GM19452 (cell line): ENCODE data around the gene ARL6IP1.

Source experiments
- ATAC-seq: cut with Tn5 transposase; IDR thresholded peaks from one replicate; pipeline ENCODE4 v1.9.1; 2021; ENCODE audit not compliant: unreplicated experiment

The ARL6IP1 gene

GRCh38 chr16:18801145-18801972, at the start of gene ARL6IP1:
Gene ARL6IP1, minus strand, starts transcription at chr16:18801549. Its CDS starts 83 bp downstream, at chr16:18801466.
- ATAC-seq = peak; percentile 92

GRCh38 chr16:18846416-18846815, 45.1 kb upstream of the ARL6IP1 start:
- no peak for ATAC-seq

- ATAC-seq = no peak
Measured at GRCh38 chr16:18842565-18842964, 41.2 kb upstream of the ARL6IP1 start.

GRCh38 chr16:18841833-18842525, 40.6 kb upstream of the ARL6IP1 start:
- no peak for ATAC-seq

- ATAC-seq = no peak
Measured at GRCh38 chr16:18839555-18839954, 38.2 kb upstream of the ARL6IP1 start.

GRCh38 chr16:18836702-18837101, 35.4 kb upstream of the ARL6IP1 start:
- ATAC-seq = no peak

- no peak for ATAC-seq
Measured at GRCh38 chr16:18834864-18835263, 33.5 kb upstream of the ARL6IP1 start.

- ATAC-seq = no peak
Measured at GRCh38 chr16:18833707-18834505, 32.6 kb upstream of the ARL6IP1 start.

- ATAC-seq = no peak
Measured at GRCh38 chr16:18832613-18833012, 31.3 kb upstream of the ARL6IP1 start.

- ATAC-seq = no peak
Measured at GRCh38 chr16:18832006-18832405, 30.7 kb upstream of the ARL6IP1 start.

GRCh38 chr16:18829251-18829650, 27.9 kb upstream of the ARL6IP1 start:
- ATAC-seq = no peak

- no peak for ATAC-seq
Measured at GRCh38 chr16:18827890-18828289, 26.5 kb upstream of the ARL6IP1 start.

- ATAC-seq = no peak
Measured at GRCh38 chr16:18816286-18816685, 14.9 kb upstream of the ARL6IP1 start.

GRCh38 chr16:18811925-18812324, 10.6 kb upstream of the ARL6IP1 start:
- ATAC-seq = no peak

GRCh38 chr16:18809165-18809564, 7.8 kb upstream of the ARL6IP1 start:
- no peak for ATAC-seq

- no peak for ATAC-seq
Measured at GRCh38 chr16:18805257-18805773, 4.0 kb upstream of the ARL6IP1 start.

- no peak for ATAC-seq
Measured at GRCh38 chr16:18804540-18804939, 3.2 kb upstream of the ARL6IP1 start.

GRCh38 chr16:18803569-18804462, 2.5 kb upstream of the ARL6IP1 start:
- ATAC-seq = no peak

- no peak for ATAC-seq
Measured at GRCh38 chr16:18802767-18803343, 1.5 kb upstream of the ARL6IP1 start.

GRCh38 chr16:18800775-18801144, 589 bp downstream of the ARL6IP1 start:
- no peak for ATAC-seq
